Mammary microvascular endothelial cell (primary cell): Measurements from ENCODE around the gene CELA1. TPM values are rescaled to one million over a fixed set of nuclear protein-coding genes. Genes with fewer than 3 reads are reported as not detected.

Source experiments
- total RNA-seq: library from RNA; depleted of rRNA; stranded (reverse); fragments of >200 nt; gene quantifications from 2 replicates; pipeline ENCODE4 v1.2.3, GENCODE V29; 2015

The CELA1 gene
- not detected in 2 replicates for total RNA-seq

DNA sequence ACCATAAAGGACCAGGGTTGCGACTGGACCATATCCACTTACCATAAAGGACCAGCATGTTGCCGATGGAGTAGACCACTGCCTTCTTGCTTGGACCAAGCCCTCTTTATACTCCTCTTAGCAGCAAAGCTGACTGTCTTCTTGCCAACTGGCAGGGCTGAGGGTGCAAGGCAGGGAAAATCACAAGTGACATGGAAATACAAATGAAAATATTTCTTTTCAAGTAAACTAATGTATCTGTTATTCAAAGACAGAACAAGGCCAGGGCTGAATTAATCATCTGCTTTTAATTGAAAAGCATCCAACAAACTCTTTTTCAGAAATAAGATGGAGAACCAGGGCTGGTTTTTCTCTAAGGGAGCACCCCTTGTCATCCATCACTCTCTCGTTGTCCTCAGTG, at the start of gene CELA1:
Gene CELA1 (minus strand): TSS at position 99 of the 400 bp plus-strand sequence. CDS start 41 bp downstream, at position 58.

GRCh38 chr12:51391283-51392123, 45.0 kb upstream of the CELA1 start, which contains the start of gene GALNT6:
Gene GALNT6, minus strand, starts transcription at chr12:51391406. Its CDS starts 11,625 bp downstream, at chr12:51379781.

GRCh38 chr12:51323966-51324895, 22.2 kb downstream of the CELA1 start, which contains the start of gene BIN2:
Gene BIN2, minus strand, starts transcription at chr12:51324174. Its CDS starts 72 bp downstream, at chr12:51324102.

Other genes starting within 250 kb of the CELA1 start
- 8.3 and 9.5 TPM in 2 replicates for gene TFCP2, start 173.5 kb downstream of the CELA1 start, total RNA-seq
- gene POU6F1, start 128.6 kb downstream of the CELA1 start, total RNA-seq = 1.5 and 1.9 TPM in 2 replicates
- 210 and 217 TPM in 2 replicates for gene DAZAP2, start 107.9 kb downstream of the CELA1 start, total RNA-seq
- 36.0 and 40.8 TPM in 2 replicates for gene SMAGP, start 76.3 kb downstream of the CELA1 start, total RNA-seq
- not detected in 2 replicates for gene BIN2, start 22.5 kb downstream of the CELA1 start, total RNA-seq
- 64.8 and 94.2 TPM in 2 replicates for gene GALNT6, start 44.7 kb upstream of the CELA1 start, total RNA-seq
- 1.2 and 1.9 TPM in 2 replicates for gene SLC4A8, start 78.2 kb upstream of the CELA1 start, total RNA-seq
- gene SCN8A, start 244.6 kb upstream of the CELA1 start, total RNA-seq = 0.53 and 1.1 TPM in 2 replicates